GM06990 (cell line): ENCODE data around the gene CANT1.

Source experiments
- DNase-seq: peaks from one replicate; pipeline ENCODE4 v3.0.0-alpha.2; 2011; ENCODE audit not compliant: insufficient read length; ENCODE audit errors: extremely low read depth
- H3K27me3 ChIP-seq: replicated peaks from 2 replicates; pipeline ENCODE4 v1.6.0; 2011; ENCODE audit warnings: low read length; ENCODE audit not compliant: control insufficient read depth, insufficient read depth
- H3K36me3 ChIP-seq: 2 replicates; pipeline ENCODE4 v1.5.1; 2011; ENCODE audit warnings: low read length; ENCODE audit not compliant: control insufficient read depth, insufficient read depth
- H3K4me3 ChIP-seq: replicated peaks from 2 replicates; pipeline ENCODE4 v1.5.1; 2011; ENCODE audit warnings: low read depth, mild to moderate bottlenecking, control low read depth, low read length
- CTCF ChIP-seq: IDR thresholded peaks from 2 replicates; pipeline ENCODE4 v1.5.1; 2011; ENCODE audit warnings: low read length, control low read depth, mild to moderate bottlenecking, inconsistent platforms; ENCODE audit not compliant: insufficient read depth, poor library complexity, severe bottlenecking

CANT1 gene

GRCh38 chr17:78977681-78977943 is 32.0 kb downstream of the CANT1 start:
- H3K36me3 ChIP-seq = no peaks in the 10 kb centered on the region
- H3K27me3 ChIP-seq = no peaks in the 10 kb centered on the region; the same call in 1 of the 2 replicates
- no peak for DNase-seq
- H3K4me3 ChIP-seq = no peak overlapping the region
- no peak for TF ChIP-seq CTCF

- no peaks in the 10 kb centered on the region for H3K36me3 ChIP-seq
- no peak for TF ChIP-seq CTCF
- DNase-seq = no peak
Measured at GRCh38 chr17:78976907-78977680, 32.5 kb downstream of the CANT1 start.

GRCh38 chr17:78974635-78975591 is 34.7 kb downstream of the CANT1 start:
- TF ChIP-seq CTCF = no peak
- Histone ChIP-seq H3K27me3 (no peaks in the 10 kb centered on the region; the same call in 1 of the 2 replicates), H3K4me3 (no peak overlapping the region), H3K36me3 (no peaks in the 10 kb centered on the region)
- no peak for DNase-seq

More at GRCh38 chr17:78976907-78977680, 32.5 kb downstream of the CANT1 start:
- no peaks in the 10 kb centered on the region; the same call in 1 of the 2 replicates for H3K27me3 ChIP-seq
- H3K4me3 ChIP-seq = no peak overlapping the region

GRCh38 chr17:78973792-78974520 is 35.6 kb downstream of the CANT1 start:
- no peak overlapping the region for H3K4me3 ChIP-seq
- no peak for TF ChIP-seq CTCF
- H3K36me3 ChIP-seq = no peaks in the 10 kb centered on the region

GRCh38 chr17:78973196-78973595 is 36.4 kb downstream of the CANT1 start:
- Histone ChIP-seq H3K27me3 (no peaks in the 10 kb centered on the region; the same call in 1 of the 2 replicates), H3K4me3 (no peak overlapping the region), H3K36me3 (no peaks in the 10 kb centered on the region)
- TF ChIP-seq CTCF = no peak
- no peak for DNase-seq

More at GRCh38 chr17:78973792-78974520, 35.6 kb downstream of the CANT1 start:
- DNase-seq = no peak
- H3K27me3 ChIP-seq = no peaks in the 10 kb centered on the region; the same call in 1 of the 2 replicates
